Measurements from ENCODE around the gene ARHGEF11.
"Not testable (repeated sequence)": the region's sequence is repeated elsewhere in the genome, so short reads cannot be mapped to it uniquely, and the experiment has no call there.

Gene ARHGEF11

GRCh38 chr1:156928043-156928602, 117.4 kb downstream of the ARHGEF11 start:
- FAIRE-seq = no peak

- no peak for FAIRE-seq
Measured at GRCh38 chr1:156927215-156928042, 118.1 kb downstream of the ARHGEF11 start.

- not testable (repeated sequence) for FAIRE-seq
Measured at GRCh38 chr1:156926695-156927094, 118.8 kb downstream of the ARHGEF11 start.

GRCh38 chr1:156926175-156926574, 119.4 kb downstream of the ARHGEF11 start:
- no peak for FAIRE-seq

- no peak for FAIRE-seq
Measured at GRCh38 chr1:156925154-156926010, 120.2 kb downstream of the ARHGEF11 start.

- FAIRE-seq = no peak
Measured at GRCh38 chr1:156924478-156925153, 120.9 kb downstream of the ARHGEF11 start.

GRCh38 chr1:156923670-156924477, 121.7 kb downstream of the ARHGEF11 start:
- FAIRE-seq = no peak

- no peak for FAIRE-seq
Measured at GRCh38 chr1:156922986-156923669, 122.4 kb downstream of the ARHGEF11 start.

- no peak for FAIRE-seq
Measured at GRCh38 chr1:156921053-156921529, 124.5 kb downstream of the ARHGEF11 start.

GRCh38 chr1:156920233-156921052, 125.1 kb downstream of the ARHGEF11 start, which contains the start of gene LRRC71:
LRRC71 (plus strand) TSS chr1:156920632; CDS start chr1:156920804, 172 bp downstream.
- no peak for FAIRE-seq

GRCh38 chr1:156914440-156914856, 131.1 kb downstream of the ARHGEF11 start:
- no peak for FAIRE-seq

GRCh38 chr1:156913809-156914387, 131.6 kb downstream of the ARHGEF11 start:
- FAIRE-seq = no peak

GRCh38 chr1:156912861-156913808, 132.4 kb downstream of the ARHGEF11 start:
- FAIRE-seq = no peak

GRCh38 chr1:156912310-156912709, 133.2 kb downstream of the ARHGEF11 start:
- FAIRE-seq = no peak

GRCh38 chr1:156911577-156912298, 133.8 kb downstream of the ARHGEF11 start:
- FAIRE-seq = no peak

GRCh38 chr1:156910309-156910782, 135.2 kb downstream of the ARHGEF11 start:
- FAIRE-seq = no peak

- no peak for FAIRE-seq
Measured at GRCh38 chr1:156909671-156910070, 135.9 kb downstream of the ARHGEF11 start.

GRCh38 chr1:156908955-156909354, 136.6 kb downstream of the ARHGEF11 start:
- no peak for FAIRE-seq

All from A204.1 (cell line).